Measurements from ENCODE around the gene PPP2R1A.
"Not testable (repeated sequence)": the region's sequence is repeated elsewhere in the genome, so short reads cannot be mapped to it uniquely, and the experiment has no call there.

Gene PPP2R1A

DNA sequence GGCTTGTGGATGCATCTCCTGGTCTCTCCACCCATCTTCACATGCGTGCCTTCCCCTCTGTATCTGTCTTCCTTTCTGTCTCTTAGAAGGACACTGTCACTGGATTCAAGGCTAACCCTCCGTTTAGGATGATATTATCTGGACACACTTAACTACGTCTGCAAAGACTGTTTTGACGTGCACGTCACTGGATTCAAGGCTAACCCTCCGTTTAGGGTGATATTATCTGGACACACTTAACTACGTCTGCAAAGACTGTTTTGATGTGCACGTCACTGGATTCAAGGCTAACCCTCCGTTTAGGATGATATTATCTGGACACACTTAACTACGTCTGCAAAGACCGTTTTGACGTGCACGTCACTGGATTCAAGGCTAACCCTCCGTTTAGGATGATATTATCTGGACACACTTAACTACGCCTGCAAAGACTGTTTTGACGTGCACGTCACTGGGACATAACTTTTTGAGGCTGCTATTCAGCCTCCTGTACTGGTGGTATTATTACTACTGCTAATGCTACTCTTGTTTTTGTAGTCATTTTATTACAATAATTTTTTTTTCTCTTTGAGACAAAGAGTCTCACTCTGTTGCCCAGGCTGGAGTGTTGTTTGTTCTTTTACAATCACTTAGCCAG, 11.0 kb downstream of the PPP2R1A start:
- not testable (repeated sequence) for DNase-seq

DNA sequence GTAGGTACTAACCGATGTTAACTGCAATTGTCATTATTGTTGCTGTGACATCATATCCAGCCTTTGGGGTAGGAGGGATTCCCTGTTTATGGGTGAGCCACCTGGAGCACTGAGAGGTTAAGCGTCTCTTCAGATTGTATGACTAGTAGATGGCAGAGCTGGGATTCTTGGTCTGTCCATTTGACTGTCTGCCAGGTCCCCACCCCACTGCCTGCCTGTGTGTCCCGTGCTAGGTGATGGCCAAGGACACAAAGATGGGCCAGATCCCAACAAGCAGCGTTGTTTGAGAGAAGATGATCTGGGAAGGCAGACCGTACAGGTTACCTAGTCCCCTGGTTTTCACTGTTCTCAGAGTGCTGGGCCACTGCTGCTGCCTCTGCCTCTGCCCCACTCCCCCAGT, 16.6 kb downstream of the PPP2R1A start:
- no peak for DNase-seq

DNA sequence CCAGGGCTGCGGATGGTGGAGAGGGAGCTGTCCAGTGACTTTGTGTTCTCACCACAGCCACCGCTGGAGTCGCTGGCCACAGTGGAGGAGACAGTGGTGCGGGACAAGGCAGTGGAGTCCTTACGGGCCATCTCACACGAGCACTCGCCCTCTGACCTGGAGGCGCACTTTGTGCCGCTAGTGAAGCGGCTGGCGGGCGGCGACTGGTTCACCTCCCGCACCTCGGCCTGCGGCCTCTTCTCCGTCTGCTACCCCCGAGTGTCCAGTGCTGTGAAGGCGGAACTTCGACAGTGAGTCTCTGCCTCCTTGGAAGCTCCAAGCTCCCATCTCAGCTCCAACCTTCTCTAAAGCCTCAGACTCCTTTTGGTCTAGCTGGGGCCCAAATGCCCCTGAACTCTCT, 21.4 kb downstream of the PPP2R1A start:
- DNase-seq = no peak

DNA sequence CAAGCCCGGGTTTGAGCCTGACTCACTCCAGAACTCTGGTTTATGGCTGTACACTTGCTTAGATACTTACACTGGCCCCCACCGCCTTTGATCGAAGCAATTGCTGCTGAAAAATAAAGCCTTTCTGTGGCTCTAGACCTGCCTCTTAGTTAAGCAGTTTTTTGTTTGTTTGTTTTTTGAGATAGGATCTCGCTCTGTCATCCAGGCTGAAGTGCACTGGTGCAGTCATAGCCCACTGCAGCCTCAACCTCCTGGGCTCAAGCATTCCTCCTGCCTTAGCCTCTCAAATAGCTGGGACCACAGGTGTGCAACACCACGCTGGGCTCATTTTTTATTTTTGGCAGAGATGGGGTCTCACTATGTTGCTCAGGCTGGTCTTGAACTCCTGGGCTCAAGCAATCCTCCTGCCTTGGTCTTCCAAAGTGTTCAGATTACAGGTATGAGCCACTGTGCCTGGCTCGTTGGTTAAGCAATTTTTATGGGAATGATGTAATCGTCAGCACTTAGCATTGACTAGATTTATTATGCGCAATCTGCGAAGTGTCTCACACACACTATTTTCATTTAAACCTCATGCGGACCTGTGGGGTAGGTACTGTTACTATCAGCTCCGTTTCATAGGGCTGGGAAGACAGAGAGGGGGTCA, 22.2 kb downstream of the PPP2R1A start:
- no peak for DNase-seq

DNA sequence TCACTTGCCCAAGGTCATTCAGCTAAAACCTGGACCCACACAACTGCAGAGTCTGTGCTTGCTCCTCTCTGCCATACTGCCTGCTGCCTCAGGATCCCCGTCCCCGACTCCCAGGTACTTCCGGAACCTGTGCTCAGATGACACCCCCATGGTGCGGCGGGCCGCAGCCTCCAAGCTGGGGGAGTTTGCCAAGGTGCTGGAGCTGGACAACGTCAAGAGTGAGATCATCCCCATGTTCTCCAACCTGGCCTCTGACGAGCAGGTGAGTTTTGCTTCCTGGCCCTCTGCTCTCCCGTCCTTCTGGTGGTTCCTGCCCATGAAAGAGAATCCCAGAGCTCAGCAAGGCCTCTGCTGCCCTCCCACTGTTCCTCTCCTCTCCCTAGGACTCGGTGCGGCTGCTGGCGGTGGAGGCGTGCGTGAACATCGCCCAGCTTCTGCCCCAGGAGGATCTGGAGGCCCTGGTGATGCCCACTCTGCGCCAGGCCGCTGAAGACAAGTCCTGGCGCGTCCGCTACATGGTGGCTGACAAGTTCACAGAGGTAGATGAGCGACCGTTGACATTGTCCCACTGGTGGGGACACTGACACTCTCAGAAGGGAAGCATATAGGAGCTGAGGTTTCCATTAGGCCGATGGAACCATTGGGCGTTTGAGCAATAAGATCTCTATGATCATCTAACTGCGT, 22.9 kb downstream of the PPP2R1A start:
- DNase-seq = no peak

DNA sequence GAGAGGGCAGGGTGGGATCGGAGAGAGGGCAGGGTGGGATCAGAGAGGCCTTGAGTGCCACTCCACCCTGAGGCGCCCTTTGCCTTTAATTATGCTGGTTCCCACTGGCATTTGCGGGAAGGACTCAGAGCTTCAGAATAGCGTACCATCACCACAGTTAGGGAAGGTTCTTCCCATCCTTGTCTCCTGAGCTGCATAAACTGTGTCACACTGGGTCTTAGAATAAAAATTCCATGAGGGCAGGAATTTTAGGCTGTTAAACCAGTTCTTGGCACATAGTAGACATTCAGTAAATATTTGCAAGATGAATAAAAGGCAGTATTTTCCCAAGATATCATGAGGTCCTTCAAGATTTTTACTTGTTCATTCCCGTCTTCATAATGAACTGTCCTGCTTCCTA, 24.4 kb downstream of the PPP2R1A start:
- no peak for DNase-seq

DNA sequence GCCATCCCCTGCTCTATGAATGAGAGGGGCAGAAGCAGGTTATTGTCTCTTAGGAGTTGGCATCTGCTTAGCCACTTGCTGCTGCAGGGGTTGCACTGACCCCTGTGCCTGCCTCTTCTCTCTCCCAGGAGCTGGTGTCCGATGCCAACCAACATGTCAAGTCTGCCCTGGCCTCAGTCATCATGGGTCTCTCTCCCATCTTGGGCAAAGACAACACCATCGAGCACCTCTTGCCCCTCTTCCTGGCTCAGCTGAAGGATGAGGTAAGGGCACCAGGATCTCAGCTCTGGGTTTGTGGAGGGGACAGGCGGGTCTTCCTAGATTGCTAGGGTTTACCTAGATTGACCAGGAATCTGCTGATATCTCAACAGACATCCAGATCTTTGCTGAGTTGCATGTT, 26.5 kb downstream of the PPP2R1A start:
- no peak for DNase-seq

DNA sequence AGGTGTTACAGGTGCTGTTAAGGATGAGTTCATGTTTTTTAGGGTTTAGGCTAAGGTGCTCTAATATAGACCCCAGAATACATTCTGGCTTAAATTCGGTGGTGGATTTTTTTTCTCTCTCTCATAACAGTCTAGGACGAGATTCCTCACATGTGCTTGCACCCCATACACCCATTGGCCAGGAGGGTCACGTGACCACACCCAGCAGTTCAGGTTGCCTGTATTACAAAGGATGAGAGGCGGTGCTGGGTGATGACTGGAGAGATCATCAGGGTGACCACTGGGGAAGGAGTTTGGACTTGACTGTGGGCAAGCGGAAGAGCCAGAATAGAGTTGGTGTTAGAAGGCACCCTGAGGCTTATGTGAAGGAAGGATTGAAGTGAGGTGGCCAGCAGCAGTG, 27.7 kb downstream of the PPP2R1A start:
- no peak for DNase-seq

DNA sequence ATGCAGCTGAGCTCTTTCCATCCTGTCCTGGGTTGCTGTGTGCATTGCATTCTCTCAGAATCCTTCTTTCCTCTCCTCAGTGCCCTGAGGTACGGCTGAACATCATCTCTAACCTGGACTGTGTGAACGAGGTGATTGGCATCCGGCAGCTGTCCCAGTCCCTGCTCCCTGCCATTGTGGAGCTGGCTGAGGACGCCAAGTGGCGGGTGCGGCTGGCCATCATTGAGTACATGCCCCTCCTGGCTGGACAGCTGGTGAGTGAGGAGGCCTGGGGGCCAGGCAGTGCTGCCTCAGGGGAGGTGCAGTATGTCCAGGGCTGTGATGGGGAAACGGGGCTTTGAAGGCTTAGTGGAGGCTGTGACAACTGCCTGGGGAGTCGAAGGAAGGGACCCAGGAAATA, 29.8 kb downstream of the PPP2R1A start:
- no peak for DNase-seq

DNA sequence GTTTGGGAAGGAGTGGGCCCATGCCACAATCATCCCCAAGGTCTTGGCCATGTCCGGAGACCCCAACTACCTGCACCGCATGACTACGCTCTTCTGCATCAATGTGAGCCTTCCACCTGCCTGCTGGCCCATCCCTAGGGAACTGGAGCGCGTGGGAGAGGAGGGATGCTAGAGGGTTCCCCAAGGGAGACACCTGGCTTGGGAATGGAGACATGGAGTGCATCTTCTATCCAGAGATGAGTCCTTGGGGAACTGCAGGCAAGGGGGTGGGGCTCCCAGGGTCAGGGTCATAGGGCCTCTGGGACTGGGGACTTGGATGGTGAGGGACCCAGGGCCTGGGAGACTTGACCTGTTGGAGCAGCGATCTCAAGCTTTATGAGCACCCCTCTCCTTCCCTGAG, 31.2 kb downstream of the PPP2R1A start:
- DNase-seq = no peak

DNA sequence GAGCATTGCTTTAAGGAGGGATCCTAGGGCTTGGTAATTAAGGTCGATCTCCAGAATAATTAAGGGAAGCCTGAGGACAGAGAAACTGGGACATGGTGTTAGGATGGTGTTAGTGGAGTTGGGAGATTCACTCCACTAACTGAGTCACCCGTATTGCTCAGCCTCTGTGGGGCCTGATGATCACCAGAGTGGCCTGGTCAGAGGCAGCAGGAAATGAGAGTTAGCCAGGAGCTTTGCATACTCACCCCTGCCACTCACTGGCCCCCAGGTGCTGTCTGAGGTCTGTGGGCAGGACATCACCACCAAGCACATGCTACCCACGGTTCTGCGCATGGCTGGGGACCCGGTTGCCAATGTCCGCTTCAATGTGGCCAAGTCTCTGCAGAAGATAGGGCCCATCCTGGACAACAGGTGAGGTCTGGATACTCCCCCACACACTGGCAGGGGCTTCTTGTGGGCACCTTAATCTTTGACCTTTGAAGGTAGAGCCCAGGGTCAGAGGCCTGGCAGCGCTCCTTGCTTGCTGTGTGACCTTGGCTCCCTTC, 32.1 kb downstream of the PPP2R1A start:
- no peak for DNase-seq

DNA sequence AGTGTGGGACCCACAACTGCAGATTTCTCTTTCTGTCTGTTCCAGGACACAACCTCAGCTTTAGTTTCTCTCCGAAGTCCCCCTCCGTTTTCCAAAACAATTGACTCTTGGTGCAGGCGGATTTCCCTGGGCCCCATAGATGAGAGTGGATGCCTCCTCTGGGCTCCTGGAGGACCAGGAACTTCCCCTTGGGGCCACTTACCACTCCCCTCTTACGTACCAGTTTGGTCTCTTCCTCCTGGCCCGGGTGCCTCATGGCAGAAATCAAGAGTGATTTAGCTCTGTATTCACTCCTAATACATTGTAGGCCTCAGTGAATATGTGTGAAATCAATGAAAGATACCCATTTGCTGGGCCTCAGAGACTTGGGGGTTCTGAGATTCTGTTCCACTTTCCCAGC, 34.4 kb downstream of the PPP2R1A start:
- DNase-seq = no peak

DNA sequence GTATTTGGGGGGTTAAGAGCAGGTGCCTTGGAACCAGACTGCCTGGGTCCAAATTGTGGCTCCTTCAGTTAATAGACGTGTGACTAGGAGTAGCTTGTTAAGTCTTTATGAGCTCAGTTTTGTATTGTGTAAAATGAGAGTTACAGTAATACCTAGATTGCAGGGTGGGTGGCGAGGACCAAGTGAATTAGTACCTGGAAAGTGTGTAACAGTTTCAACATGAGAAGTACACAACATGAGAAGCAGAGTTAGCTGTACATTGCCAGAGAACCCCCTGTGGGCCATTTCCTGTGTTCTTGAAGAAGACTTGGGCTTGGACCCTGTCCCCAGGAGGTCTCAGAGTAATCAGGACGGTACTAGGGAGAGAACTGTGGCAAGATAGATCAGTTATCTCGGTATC, 36.8 kb downstream of the PPP2R1A start:
- no peak for DNase-seq

DNA sequence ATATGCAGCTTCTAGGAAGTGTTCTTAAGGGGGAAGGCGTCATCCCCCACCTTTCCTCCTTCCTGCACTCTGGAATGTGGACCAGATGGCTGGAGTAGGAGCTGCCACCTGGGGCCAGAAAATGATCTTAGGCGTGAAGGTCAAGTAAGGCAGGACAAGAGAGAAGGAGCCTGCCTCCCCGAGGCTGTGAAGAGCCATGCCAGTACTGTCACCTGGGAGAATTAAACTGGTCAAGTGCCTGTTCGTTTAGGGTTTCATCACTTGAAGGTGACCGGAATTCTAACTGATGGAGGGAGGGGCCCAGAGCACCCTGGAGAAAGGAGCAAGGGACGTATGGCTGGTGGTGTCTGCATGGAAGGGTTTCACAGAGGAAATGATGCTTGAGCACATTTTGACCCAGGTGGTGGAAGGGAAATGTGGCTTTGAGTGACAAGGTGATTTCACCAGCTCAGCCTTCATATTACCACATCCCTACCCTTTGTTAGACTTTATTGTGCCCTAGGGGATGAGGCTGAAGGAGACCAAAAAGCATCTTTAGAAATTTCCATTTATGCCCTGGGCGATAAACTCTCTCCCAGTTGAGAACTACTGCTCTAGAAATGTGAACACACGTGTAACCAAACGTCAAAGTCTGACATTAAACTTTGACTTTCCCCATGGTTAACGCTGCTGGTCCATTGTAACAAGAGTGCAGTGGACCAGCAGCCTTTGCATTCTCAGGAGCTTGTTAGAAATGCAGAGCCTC, 37.5 kb downstream of the PPP2R1A start:
- DNase-seq = no peak

DNA sequence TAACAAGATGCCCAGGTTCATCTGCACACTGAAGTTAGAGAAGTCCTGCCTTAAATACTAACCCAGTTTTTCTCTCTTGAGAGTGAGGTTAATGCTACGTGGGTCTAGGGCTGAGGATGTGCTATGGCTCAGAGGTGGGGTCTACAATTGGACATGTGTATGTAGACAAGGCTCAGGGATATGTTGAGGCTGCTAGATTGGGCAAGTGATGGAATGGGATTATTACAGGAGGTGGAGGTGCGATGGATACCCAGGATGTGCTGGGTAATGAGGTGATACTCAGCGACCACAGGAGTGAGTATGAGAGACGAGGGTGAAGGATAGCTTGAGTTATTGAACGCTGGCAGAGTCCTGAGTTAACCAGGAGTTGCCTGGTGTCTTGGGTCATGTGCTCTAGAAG, 38.1 kb downstream of the PPP2R1A start:
- DNase-seq = no peak

DNA sequence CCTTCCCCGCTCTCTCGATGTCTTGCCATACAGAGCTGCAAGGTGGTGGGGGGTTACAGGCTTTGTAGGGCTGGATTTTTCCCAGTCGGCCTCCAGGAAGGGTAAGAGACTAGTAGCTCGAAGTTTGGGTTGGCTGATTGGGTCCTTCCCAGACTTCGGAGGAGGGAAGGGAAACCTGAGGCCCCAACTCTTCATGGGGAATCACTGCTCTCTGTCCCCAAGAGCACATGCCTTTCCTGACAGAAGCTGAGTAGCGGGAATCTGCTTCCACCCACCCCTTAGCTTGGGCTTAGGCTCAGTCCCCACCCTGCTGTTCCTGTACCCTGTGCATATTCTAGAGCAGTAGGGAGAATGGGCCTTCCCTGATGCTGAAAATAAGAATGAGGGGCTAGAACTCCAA, 39.7 kb downstream of the PPP2R1A start:
- DNase-seq = no peak

DNA sequence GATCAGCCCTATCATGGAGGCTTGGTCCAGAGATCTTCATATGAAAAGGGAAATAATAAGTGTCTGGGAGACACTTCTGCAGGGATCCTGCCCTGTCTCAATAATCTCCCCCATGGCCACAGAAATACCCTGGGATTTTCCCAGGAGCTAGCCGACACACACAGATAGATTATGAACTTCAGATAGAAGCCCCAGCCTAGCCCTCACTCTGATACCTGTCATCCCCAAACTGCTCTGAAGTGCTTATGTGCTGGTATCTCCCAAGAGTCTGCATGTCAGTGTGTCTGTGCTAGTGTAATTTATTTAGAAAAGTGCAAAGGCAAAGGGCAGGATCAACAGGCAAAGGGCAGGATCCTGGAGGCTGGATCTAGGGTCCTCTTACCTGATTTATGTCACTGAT, 40.8 kb downstream of the PPP2R1A start:
- no peak for DNase-seq

DNA sequence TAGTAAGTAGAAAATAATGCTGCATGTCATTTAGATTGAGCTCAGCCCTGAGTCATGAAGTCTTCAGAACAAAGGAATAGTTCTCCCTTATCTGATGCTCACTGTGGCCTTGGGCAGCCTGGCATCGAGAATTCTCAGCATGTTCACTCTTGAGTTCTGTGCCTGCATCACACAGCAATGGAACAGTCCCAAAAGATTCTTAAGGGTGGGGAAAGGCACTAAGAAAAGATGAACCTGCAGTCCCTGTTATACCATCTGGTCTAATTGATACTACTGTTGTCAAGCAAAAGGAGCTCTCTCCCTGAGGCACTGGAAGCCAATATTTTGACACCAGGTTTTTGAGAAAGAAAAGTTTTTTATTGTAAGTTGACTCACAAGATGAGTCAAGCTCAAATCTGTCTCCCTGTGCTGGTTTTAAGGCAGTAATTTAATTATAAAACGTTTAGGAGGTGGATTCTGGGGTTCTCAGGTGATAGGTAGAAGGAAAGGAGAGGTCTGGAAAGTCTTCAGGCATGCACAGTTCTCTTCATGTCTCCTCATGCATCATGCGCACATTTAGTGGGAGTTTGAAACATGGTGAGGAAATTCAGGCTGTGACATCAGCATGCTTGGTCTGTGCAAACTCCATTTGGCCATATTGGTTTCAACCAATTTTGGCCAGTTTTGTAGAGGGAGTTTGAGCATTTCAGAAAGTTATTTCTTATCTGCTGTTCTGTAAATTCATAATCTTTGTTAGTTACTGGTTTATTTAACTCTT, 41.5 kb downstream of the PPP2R1A start:
- DNase-seq = no peak

DNA sequence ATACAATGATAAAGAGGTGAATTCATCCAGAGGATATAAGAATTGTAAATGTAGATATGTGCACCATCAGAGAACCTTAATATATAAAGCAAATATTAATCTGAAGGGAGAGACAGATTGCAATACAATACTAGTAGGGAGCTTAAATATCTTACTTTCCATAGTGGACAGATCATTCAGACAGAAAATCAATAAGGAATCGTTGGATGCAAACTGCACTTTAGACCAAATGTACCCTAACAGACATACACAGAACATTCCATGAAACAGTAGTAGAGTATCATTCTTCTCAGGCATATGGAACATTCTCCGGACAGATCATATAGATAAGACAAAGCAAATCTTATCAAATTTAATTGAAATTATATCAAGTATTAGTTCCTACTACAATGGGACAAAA, 44.6 kb downstream of the PPP2R1A start:
- no peak for DNase-seq

DNA sequence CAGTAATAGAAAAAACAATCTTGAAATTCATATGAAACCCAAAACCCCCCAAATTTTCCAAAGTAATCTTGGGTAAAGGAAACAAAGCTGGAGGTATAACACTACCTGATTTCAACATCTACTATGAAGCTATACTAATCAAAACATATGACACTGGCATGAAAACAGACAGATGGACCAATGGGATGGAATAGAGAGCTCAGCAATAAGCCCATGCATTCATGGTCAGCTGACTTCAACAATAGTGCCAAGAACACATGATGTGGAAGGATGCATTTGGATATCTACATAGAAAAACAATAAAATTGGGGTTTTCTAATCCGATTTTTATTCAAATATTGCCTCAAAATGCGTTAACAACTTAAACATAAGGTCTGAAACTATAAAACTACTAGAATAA, 47.3 kb downstream of the PPP2R1A start:
- no peak for DNase-seq

DNA sequence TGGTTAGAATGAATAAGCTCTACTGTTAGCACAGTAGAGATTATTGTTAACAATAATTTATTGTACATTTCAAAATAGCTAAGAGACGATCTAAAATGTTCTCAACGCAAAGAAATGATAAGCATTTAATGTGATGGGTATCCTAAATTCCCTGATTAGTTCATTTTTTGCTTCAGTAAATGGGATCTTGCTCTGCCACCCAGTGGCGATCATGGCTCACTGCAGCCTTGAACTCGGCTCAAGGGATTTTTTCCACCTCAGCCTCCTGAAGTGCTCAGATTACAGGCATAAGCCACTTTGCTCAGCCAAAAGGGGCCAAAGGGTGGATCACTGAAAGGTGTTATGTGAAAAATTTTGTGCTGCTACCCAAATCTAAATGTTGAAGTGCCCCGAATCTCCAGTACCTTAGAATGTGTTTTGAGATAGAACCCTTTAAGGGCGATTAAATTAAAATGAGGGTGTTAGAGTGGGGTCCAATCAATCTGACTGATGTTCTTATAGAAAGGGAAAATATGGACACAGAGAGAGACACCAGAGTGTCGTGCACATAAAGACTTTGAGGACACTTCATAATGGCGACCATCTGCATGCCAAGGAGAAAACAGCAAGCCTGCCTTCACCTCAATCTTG, 48.0 kb downstream of the PPP2R1A start:
- peak; percentile 42 to 70 for DNase-seq

DNA sequence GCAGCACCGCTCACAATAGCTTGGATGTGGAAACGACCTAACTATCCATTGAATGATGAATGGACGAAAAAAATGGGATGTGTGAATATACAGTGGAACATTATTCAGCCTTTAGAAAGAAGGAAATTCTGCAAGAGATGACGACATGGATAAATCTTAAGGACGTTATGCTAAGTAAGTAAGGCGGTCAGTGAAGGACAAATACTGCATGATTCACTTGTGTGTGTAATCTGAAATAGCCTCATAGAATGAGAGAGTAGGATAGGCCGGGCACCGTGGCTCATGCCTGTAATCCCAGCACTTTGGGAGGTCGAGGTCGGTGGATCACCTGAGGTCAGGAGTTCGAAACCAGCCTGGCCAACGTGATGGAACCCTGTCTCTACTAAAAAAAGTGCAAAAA, 54.2 kb downstream of the PPP2R1A start:
- no peak for DNase-seq

All from NCI-H446 (cell line).